DLD1 (cell line): ENCODE results near the gene KRT13.

Source experiments
- in situ Hi-C: cut with HindIII; loops from 2 replicates; pipeline ENCODE4 v1.10.0; 2017; ENCODE audit warnings: low sequenced_read_pairs

KRT13 gene

GRCh38 chr17:41520821-41521521 is 15.6 kb upstream of the KRT13 start:
- in situ Hi-C loops = no loop called here

- in situ Hi-C loops = no loop called here
These were observed 14.3 kb upstream of the KRT13 start for GRCh38 chr17:41519501-41520224.

- in situ Hi-C loops = no loop called here
These were observed 13.5 kb upstream of the KRT13 start, which contains the start of gene KRT15 for GRCh38 chr17:41518789-41519449. Gene KRT15, minus strand, starts transcription at chr17:41518890. Its CDS starts 63 bp downstream, at chr17:41518827.

GRCh38 chr17:41518031-41518430 is 12.6 kb upstream of the KRT13 start:
- in situ Hi-C loops = no loop called here

GRCh38 chr17:41516830-41517283 is 11.4 kb upstream of the KRT13 start:
- in situ Hi-C loops = no loop called here

- in situ Hi-C loops = no loop called here
These were observed 10.9 kb upstream of the KRT13 start for GRCh38 chr17:41516147-41516829.

- in situ Hi-C loops = no loop called here
These were observed 7.7 kb upstream of the KRT13 start for GRCh38 chr17:41513168-41513547.

- in situ Hi-C loops = no loop called here
These were observed 7.2 kb upstream of the KRT13 start for GRCh38 chr17:41512546-41513167.

- in situ Hi-C loops = no loop called here
These were observed 6.3 kb upstream of the KRT13 start for GRCh38 chr17:41511716-41512115.

GRCh38 chr17:41511116-41511515 is 5.7 kb upstream of the KRT13 start:
- in situ Hi-C loops = no loop called here

GRCh38 chr17:41510251-41511065 is 5.0 kb upstream of the KRT13 start:
- in situ Hi-C loops = no loop called here

- in situ Hi-C loops = no loop called here
These were observed 2.0 kb upstream of the KRT13 start for GRCh38 chr17:41507315-41507880.

- in situ Hi-C loops = no loop called here
These were observed 676 bp upstream of the KRT13 start for GRCh38 chr17:41505809-41506767.

- in situ Hi-C loops = no loop called here
These were observed 1.0 kb downstream of the KRT13 start for GRCh38 chr17:41504246-41504977.

GRCh38 chr17:41503202-41503601 is 2.2 kb downstream of the KRT13 start:
- in situ Hi-C loops = no loop called here

- in situ Hi-C loops = no loop called here
These were observed 5.1 kb downstream of the KRT13 start for GRCh38 chr17:41500131-41500911.

GRCh38 chr17:41499714-41500113 is 5.7 kb downstream of the KRT13 start:
- in situ Hi-C loops = no loop called here
